ENCODE measurements around the gene RABGAP1L.

- TF ChIP-seq POLR2A (IDR thresholded peaks at IDR 0.05): no peak
- TF ChIP-seq CTCF (IDR thresholded peaks at IDR 0.05): no peak
- TF ChIP-seq POLR2AphosphoS5 (IDR thresholded peaks at IDR 0.05): no peak
- TF ChIP-seq EP300 (IDR thresholded peaks at IDR 0.05): no peak
These were observed 286.0 kb downstream of the RABGAP1L start for GRCh38 chr1:174445351-174445750.
